LNCaP clone FGC (cell line): Measurements from ENCODE around the gene CATSPER1.
"Not testable (repeated sequence)": the region's sequence is repeated elsewhere in the genome, so short reads cannot be mapped to it uniquely, and the experiment has no call there.

ENCODE experiments used
- DNase-seq: peaks from one replicate; pipeline ENCODE4 v3.0.0-alpha.2; 2011; ENCODE audit warnings: low read depth
- H3K4me3 ChIP-seq: 2 replicates; pipeline ENCODE4 v1.5.1; 2011; ENCODE audit warnings: mild to moderate bottlenecking, low read depth, low read length, control low read depth
- CTCF ChIP-seq: IDR thresholded peaks from 2 replicates; pipeline ENCODE4 v1.5.1; 2012; ENCODE audit warnings: mild to moderate bottlenecking; ENCODE audit not compliant: control insufficient read depth, insufficient read depth; ENCODE audit errors: extremely low read depth

Gene CATSPER1

GRCh38 chr11:66036334-66036710 is 10.0 kb upstream of the CATSPER1 start:
- no peak for DNase-seq
- no peak for TF ChIP-seq CTCF
- no peak overlapping the region for H3K4me3 ChIP-seq

- TF ChIP-seq CTCF = no peak
- no peak overlapping the region for H3K4me3 ChIP-seq
- DNase-seq = no peak
Observed at GRCh38 chr11:66035653-66036333, 9.5 kb upstream of the CATSPER1 start.

- no peak overlapping the region for H3K4me3 ChIP-seq
- peak; percentile 63 for DNase-seq
- no peak for TF ChIP-seq CTCF
Observed at GRCh38 chr11:66032957-66033735, 6.9 kb upstream of the CATSPER1 start.

GRCh38 chr11:66023186-66023440 is 3.2 kb downstream of the CATSPER1 start:
- DNase-seq, H3K4me3 ChIP-seq: not testable (repeated sequence)

GRCh38 chr11:66022401-66023185 is 3.7 kb downstream of the CATSPER1 start:
- peak; percentile 89 for TF ChIP-seq CTCF
- H3K4me3 ChIP-seq = no peak overlapping the region
- no peak for DNase-seq

GRCh38 chr11:66020618-66021357 is 5.5 kb downstream of the CATSPER1 start:
- H3K4me3 ChIP-seq = no peak overlapping the region
- no peak for TF ChIP-seq CTCF
- DNase-seq = no peak

GRCh38 chr11:66020212-66020611 is 6.1 kb downstream of the CATSPER1 start:
- no peak overlapping the region for H3K4me3 ChIP-seq
- no peak for TF ChIP-seq CTCF

More at GRCh38 chr11:66020212-66020611, 6.1 kb downstream of the CATSPER1 start:
- no peak for DNase-seq
